ENCODE data around the gene ERVMER34-1.
A peak's percentile ranks its signal among the peaks of the same experiment; 100 is the strongest.

ERVMER34-1 gene

DNA sequence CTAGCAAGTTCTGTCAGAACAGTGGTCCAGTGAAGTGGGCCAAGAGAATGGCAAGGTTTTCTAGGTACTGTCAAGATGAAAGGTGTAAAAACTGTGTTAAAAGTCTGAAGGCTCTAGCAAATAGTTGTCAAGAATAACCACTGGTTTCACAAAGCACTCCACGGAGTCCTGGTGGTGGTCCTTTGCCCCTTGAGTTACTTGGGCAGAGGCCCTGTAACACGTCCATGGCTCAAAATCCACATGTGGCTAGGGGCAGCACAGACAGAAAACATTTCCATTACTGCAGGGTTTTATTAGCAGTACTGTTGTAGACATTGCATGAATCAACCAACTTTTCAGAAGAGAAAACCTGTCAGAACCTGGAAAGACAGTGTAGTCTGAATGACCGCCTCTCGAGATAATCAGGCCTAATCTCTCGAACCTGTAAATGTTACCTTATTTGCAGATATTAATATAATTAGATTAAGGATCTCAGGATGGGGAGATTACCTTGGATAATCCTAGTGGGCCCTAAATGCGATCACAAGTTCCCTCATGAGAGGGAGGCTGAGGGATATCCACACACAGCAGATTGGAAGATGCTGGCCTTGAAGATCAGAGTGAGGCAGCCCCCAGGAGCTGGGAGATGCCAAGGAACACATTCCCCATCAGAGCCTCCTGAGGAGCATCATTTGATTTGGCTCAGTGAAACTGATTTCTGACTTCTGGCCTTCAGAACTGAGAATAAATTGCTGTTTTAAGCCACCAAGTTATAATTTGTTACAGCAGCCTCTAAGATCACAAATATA is 34.7 kb downstream of the ERVMER34-1 start:
- DNase-seq = no peak

DNA sequence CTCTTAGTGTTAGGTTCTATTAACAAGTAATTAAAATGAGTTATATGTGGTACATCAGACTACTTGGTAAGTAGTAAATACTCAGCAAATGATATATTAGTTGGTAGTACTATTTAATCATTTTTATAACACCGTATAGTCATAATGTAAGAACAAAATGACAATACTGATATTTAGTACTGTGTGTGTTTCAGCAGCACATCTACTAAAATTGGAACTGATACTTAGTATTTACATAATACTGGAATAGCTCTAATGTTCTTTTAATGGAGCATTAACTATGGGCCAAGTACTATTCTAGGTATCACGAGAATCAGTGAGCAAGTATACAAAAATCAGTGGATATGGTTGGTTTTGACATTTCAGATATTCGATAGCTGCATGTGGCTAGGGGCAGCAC is 35.3 kb downstream of the ERVMER34-1 start:
- no peak for DNase-seq

DNA sequence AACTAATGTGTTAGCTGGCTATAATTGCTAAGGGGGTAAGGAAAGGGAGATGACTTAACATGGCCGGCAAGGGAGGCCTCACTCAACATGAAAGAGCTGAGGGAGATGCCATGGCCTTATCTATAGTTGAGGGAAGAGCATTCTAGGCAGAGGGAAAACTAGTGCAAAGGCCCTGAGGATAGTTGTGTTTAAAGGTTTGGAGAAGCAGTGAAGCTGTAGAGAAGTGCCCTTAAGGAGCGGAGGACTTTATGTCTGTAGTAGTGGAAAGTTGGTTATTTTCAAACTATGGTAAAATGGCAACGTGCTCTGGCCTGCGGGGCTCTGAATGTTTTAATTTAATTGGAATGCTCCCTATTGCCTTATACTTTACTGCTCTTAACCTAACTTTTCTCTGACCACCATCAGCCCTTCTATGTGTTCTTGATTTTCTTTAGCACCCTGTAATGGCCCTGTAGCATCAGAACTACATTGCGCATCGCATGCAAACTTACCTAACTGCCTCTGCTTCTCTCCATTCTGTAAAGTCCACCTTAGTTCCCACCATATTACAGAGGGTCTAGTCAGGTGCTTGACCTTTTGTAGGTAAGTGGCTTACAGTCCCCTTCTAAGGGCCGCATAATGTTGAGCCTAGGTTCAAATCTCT is 35.8 kb downstream of the ERVMER34-1 start:
- no peak for DNase-seq

DNA sequence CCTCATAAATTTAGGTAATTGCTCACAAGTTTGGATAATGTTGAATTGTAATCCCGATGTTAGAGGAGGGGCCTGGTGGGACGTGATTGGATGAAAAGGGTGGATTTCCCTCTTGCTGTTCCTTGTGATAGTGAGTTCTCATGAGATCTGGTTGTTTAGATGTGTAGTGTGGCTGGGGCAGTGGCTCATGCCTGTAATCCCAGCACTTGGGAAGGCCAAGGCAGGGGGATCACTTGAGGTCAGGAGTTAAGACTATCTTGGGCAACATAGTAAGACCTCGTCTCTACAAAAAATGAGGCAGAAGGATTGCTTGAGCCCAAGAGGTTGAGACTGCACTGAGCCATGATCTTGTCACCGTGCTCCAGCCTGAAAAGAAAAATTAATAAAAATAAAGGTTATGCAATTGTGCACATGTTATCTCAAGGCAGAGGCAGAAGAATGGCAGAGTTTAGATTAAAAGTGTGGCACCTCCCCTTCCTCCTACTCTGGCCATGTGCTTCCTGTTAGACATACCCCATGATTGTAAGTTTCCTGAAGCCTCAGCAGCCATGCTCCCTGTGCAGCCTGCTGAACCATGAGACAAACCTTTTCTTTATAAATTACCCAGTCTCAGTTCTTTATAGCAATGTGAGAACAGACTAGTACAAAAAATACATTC is 36.5 kb downstream of the ERVMER34-1 start:
- DNase-seq = no peak

DNA sequence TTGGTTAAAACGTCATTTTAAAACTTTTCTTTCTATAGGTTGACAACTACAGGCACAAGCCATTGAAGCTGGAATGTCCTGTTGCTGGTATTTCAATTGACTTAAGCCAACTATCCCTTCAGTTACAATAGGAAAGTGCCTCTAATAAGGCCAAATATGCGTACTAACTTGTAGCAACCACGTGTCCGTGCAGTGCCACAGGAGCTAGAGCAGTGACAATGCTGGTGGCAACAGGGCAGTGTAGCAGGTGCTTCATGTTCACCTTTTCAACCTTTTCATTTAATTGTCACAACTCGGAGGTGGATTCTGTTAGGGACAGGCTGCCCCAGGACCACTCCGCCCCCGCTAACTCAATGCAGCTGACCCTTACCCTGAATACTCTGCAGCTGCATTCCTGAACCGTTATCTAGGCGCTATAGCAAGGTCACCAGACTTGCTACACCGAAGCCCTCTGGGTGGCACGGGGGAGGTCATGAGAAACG is 37.7 kb downstream of the ERVMER34-1 start:
- DNase-seq = no peak

DNA sequence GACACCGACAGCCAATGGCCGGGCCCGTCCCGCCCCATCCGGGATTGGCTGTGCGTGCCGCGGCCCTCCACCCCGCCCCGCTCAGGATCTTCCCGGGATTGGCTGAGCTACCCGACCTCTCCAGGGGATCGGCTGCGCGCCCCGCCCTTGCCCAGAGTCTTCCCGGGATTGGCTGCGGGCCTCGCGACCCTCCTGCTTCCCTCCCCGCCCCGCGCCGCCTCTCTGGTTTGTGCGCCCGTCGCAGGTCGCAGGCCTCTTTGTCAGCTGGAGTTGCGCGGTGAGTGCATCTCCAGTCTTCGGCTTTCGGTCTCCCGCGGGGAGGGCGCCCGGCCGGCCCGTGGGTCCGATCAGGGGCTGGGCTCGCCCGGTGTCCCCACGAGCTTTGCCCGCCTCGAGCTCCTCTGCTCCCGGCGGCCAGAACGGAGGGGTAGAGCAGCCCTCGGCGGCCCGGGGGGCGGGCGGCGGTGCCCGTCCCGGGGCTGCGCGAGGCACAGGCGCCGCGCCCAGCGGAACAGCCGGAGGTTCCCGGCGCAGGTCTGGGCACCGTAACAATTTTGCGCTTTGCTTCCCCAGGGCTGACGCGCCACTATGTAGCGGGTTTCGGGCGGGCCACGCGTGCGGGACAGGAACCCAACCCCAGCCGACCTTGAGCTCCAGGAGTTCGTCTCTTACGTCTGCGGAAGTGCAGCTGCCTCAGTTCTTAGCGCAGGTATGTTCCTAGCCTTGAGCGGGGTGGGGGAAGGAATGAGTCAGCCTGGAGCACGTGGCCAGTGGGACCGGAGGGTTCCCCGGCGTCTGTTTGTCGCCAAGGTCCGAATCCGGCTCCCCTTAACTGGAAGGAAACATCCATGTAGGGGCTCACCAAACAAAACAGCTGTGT is 38.7 kb downstream of the ERVMER34-1 start:
- DNase-seq = peak; percentile 97

DNA sequence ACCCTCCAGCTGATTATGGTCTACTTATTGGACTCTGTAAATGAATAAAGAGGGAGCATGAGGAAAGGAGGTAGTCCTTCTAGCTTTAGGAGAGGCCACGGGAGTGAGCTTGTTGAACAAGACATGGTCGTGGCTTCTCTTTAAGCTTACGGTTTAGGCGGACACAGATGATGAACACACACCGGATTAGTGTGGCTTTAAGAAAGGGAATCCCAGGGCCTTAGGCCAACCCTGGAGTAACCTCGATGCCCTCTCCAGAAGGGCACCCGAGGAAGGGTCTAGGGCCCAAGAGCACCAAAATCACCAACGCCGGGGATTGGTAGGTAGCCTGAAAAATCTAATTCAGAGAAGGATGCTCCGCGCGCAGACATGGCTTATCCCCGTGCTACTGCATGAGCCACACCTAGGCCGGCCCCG is 39.4 kb downstream of the ERVMER34-1 start:
- DNase-seq = no peak

DNA sequence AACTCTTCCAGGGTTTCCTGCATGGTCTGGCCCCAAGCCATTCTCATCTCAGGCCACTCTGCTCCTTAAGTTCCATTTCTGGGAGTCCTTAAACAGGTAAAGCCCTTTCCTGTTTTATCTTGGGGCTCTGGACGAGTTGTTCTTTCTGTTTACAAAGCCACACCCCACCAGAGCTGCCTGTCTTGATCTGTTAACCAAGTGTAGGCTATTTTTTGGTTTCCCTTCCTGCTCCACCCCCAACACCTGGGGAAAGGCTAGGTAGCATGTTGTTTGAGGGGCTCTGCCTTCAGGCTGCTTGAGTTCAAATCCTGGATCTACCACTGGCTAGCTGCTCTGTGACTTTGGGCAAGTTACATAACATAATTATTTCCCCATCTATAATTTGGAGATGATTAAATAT is 40.0 kb downstream of the ERVMER34-1 start:
- DNase-seq = no peak

DNA sequence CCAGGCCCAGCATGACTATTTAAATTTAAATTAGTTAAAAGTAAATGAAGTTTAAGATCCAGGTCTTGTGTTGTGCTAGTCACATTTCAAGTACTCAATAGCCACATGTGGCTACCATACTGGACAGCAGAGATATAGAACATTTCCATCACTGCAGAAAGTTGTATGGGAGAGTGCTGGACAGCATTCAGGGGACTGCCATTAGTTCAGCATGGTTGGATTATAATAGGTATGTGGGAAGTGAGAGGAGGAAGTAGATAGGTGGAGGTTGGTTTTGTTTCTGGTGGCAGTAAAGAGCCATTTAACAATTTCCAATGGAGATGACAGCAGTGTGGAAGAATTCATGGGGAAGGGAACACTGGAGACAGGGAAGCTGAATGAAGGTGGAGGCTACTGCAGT is 42.1 kb downstream of the ERVMER34-1 start:
- DNase-seq = no peak

DNA sequence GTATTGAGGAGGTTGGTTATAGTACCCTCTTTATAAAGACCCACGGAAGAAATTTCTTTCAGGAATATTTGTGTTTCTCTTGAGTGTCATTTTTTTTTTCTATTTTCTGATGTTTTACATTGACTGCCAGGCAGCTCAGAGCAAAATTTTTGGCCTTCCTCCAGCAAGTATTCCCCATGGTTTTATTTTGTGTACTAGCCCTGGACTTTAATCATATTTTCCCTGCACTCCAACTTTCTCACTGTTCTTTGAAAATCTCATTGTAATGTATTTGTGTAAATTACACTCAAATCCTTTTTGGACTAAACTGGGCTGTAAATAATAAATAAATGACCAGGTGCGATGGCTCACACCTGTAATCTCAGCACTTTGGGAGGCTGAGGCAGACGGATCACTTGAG is 46.6 kb downstream of the ERVMER34-1 start:
- DNase-seq = no peak

DNA sequence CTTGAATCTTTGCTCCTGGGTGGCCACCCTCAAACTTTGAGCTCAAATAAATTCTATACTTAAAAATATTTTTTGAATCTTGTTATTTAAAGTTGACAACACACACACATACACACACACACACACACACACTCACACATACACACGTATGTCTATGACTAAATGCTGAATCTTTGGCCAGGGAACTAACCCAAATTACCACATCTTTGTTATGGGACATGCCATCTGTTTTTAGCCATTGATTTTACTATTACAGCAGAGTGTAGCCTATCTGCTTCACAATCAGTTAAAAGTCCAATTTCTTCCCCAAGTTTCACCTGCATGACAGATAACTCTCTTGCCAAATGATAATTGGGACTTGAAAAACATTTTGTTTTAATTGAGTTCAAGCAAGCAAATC is 47.1 kb downstream of the ERVMER34-1 start:
- DNase-seq = no peak

DNA sequence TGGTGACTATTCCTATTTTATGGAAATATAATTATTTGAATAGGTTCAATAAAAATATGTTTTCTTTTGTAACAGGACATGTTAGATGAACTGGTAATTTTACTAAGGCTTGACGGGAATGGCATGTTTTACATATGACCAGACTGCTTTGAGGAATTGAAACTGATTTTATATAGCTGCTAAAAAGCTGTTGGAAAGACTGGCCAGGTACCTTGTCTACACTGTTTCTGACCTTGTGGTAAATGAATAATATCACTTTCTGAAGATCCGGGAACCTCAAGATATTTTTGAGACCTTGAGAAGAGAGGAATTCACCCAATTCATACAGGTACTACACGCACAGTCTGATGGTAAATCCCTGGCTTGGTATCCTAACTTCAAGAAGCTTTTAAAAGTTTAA is 50.0 kb downstream of the ERVMER34-1 start:
- no peak for DNase-seq

DNA sequence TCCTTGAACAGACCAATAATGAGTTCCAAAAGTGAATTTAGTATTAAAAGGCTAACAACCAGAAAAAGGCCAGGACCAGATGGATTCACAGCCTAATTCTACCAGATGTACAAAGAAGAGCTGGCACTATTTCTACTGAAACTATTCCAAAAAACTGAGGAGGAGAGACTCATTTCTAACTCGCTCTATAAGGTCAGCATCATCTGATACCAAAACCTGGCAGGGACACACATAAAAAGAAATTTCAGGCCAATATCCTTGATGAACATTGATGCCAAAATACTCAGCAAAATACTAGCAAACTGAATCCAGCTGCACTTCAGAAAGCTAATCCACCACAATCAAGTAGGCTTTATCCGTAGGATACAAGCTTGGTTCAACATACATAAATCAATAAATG is 56.3 kb downstream of the ERVMER34-1 start:
- no peak for DNase-seq

DNA sequence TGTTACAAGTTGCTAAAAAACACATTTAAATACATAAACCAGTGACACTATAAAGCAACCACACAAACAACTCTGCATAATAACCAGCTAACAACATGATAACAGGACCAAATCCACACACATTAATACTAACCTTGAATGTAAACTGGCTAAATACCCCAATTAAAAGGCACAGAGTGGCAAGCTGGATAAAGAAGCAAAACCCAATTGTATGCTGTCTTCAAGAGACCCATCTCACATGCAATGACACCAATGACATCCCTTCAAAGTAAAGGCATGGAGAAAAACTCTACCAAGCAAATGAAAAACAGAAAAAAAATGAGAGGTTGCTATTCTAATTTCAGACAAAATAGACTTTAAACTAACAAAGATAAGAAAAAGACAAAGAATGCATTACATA is 57.7 kb downstream of the ERVMER34-1 start:
- DNase-seq = no peak

Data from CD4-positive, alpha-beta T cell treated with Interleukin-21 for 1 hour (primary cell).